Prostate gland (tissue), 2 donors: ENCODE data around the gene ZNF430.
"Not testable (repeated sequence)": the region's sequence is repeated elsewhere in the genome, so short reads cannot be mapped to it uniquely, and the experiment has no call there.

Experiments used
- CTCF ChIP-seq, 4 experiments: fragments of 200-600 bp in 2 of 4; fragments of 450-650 bp in 2 of 4; sonication (generic) in 2 of 4; IDR thresholded peaks; 1 replicate in 3 of 4; 2 replicates in 1 of 4; pipeline ENCODE4 v1.5.1; 2016 to 2019; ENCODE audit warnings: antibody characterized with exemption in 4 of 4, mild to moderate bottlenecking in 2 of 4, moderate library complexity in 2 of 4
- POLR2A ChIP-seq: fragments of 450-650 bp; IDR thresholded peaks from one replicate; pipeline ENCODE4 v1.6.1; 2016; ENCODE audit warnings: antibody characterized with exemption, mild to moderate bottlenecking

GRCh38 chr19:21021238-21021637 is 781 bp downstream of the ZNF430 start:
- not testable (repeated sequence) for TF ChIP-seq POLR2A; CTCF (IDR thresholded peaks at IDR 0.05)
